ENCODE results near the gene LMNB1. TPM values are rescaled to one million over a fixed set of nuclear protein-coding genes. Genes with fewer than 3 reads are reported as not detected.

Gene LMNB1
- total RNA-seq, 2 donors from 2014 or later, result 1.3 to 2.0 TPM

GRCh38 chr5:126883564-126884245 lies 106.8 kb downstream of the LMNB1 start:
- no peaks in the 10 kb centered on the region for H3K4me1 ChIP-seq
- ATAC-seq (no peak), DNase-seq (no peak)
- intact Hi-C loops (cut with DNase I), result no loop called here
- 34 to 40% methylated on average over 2 of the region's 2 CpGs for WGBS, 2 donors
- no peak overlapping the region for H3K27ac ChIP-seq
- TF ChIP-seq POLR2A (IDR thresholded peaks at IDR 0.05), result no peak
- TF ChIP-seq, protein P1, sequence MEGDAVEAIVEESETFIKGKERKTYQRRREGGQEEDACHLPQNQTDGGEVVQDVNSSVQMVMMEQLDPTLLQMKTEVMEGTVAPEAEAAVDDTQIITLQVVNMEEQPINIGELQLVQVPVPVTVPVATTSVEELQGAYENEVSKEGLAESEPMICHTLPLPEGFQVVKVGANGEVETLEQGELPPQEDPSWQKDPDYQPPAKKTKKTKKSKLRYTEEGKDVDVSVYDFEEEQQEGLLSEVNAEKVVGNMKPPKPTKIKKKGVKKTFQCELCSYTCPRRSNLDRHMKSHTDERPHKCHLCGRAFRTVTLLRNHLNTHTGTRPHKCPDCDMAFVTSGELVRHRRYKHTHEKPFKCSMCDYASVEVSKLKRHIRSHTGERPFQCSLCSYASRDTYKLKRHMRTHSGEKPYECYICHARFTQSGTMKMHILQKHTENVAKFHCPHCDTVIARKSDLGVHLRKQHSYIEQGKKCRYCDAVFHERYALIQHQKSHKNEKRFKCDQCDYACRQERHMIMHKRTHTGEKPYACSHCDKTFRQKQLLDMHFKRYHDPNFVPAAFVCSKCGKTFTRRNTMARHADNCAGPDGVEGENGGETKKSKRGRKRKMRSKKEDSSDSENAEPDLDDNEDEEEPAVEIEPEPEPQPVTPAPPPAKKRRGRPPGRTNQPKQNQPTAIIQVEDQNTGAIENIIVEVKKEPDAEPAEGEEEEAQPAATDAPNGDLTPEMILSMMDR (IDR thresholded peaks at IDR 0.05), result no peak
- H3K36me3 ChIP-seq (replicated peaks in 1 of 2; ENCODE audit: insufficient read depth in 1 of 2, low read depth in 2 of 2), result no peaks in the 10 kb centered on the region
- H3K4me3 ChIP-seq, result no peak overlapping the region
- no peaks in the 10 kb centered on the region for H3K27me3 ChIP-seq
- H3K9me3 ChIP-seq, result no peaks in the 10 kb centered on the region

- intact Hi-C loops (cut with DNase I), result no loop called here
- H3K36me3 ChIP-seq (replicated peaks in 1 of 2; ENCODE audit: insufficient read depth in 1 of 2, low read depth in 2 of 2), result no peaks in the 10 kb centered on the region
- ATAC-seq (no peak), DNase-seq (peak in 1 of 4 donors; percentile 17)
- H3K4me1 ChIP-seq, result no peaks in the 10 kb centered on the region
- TF ChIP-seq POLR2A (IDR thresholded peaks at IDR 0.05), result no peak
- TF ChIP-seq, protein P1 (IDR thresholded peaks at IDR 0.05), result no peak
- no peak overlapping the region for H3K4me3 ChIP-seq
- no peaks in the 10 kb centered on the region for H3K9me3 ChIP-seq
- H3K27me3 ChIP-seq, result no peaks in the 10 kb centered on the region
- no peak overlapping the region for H3K27ac ChIP-seq
- 45% methylated on average over 5 of the region's 5 CpGs for WGBS, 2 donors
These were observed 107.4 kb downstream of the LMNB1 start for GRCh38 chr5:126884269-126884819.

Small RNA genes lying within 50 kb of the gene (small RNA-seq; reads per million reads assigned to genes)
- gene RNU6-752P, result not detected

Other genes with a start within 250 kb of the LMNB1 start
- 10 to 100 TPM; 19.1 to 27.0 TPM for gene ALDH7A1, start 181.9 kb upstream of the LMNB1 start, total RNA-seq
- gene PHAX, start 176.2 kb upstream of the LMNB1 start, total RNA-seq, result 10 to 100 TPM; 24.6 to 26.7 TPM